ENCODE results near the gene C1QTNF12.
"Not testable (repeated sequence)": the region's sequence is repeated elsewhere in the genome, so short reads cannot be mapped to it uniquely, and the experiment has no call there.

The C1QTNF12 gene

DNA sequence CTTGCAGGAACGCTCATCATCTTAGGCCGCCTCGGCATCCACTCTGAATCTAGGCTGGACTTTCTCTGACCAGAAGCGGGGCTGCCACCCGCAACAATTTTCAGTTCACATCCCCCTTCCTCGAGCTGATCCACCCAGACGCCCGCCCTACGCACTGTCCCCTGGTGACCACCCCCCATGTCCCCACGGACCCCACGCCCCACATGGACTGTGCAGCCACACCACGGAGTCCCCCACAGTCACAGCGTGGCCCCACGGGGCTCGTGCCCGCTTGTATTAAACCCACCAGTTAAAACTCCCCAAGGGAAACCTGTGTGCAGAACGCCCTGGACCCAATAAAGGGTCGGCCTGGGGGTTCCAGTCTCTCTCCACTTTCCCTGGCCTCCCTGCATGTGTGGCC lies 13.0 kb upstream of the C1QTNF12 start:
- no peak for DNase-seq (ENCODE audit: low spot score)

- DNase-seq (ENCODE audit: low spot score), result no peak
Measured at GRCh38 chr1:1259119-1259488, 12.6 kb upstream of the C1QTNF12 start.

GRCh38 chr1:1256956-1257871 lies 10.7 kb upstream of the C1QTNF12 start:
- no peak for DNase-seq (ENCODE audit: low spot score)

GRCh38 chr1:1255611-1256010 lies 9.1 kb upstream of the C1QTNF12 start:
- no peak for DNase-seq (ENCODE audit: low spot score)

DNA sequence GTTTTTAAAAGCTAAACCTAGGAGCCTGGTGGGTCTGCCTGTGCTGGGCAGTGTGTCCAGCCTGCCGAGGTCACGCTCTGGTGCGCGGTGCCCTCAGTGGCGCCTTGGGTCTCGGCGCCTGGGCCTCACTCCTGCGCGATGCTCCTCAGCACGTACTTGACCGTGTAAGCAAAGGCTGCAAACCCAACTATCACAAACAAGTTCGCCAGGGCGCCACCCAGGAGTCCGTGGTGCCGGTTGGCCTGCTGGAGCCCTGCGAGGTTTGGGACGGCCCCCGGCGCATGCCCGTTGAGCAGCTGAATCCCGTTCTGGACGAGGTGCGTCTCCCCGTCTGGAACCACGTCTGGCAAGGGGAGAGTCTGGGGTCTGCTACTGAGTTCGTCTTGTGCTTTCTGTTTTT lies 8.6 kb upstream of the C1QTNF12 start:
- DNase-seq (ENCODE audit: low spot score), result no peak

GRCh38 chr1:1254667-1254998 lies 8.1 kb upstream of the C1QTNF12 start:
- DNase-seq (ENCODE audit: low spot score), result no peak

GRCh38 chr1:1253972-1254666 lies 7.6 kb upstream of the C1QTNF12 start:
- no peak for DNase-seq (ENCODE audit: low spot score)

DNA sequence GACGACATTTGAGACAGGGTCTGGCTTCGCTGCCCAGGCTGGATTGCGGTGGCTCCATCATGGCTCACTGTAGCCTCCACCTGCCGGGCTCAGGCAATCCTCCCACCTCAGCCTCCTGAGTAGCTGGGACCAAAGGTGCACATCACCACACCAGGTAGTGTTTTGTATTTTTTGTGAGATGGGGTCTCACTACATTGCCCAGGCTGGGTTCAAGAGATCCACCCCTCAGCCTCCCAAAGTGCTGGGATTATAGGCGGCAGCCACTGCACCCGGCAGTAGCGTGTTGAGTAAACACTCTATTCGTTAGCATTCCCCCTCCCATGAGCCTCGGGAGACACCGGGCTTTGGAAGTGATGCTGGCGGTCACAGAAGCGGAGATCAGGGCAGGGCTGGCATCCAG lies 6.8 kb upstream of the C1QTNF12 start:
- no peak for DNase-seq (ENCODE audit: low spot score)

DNA sequence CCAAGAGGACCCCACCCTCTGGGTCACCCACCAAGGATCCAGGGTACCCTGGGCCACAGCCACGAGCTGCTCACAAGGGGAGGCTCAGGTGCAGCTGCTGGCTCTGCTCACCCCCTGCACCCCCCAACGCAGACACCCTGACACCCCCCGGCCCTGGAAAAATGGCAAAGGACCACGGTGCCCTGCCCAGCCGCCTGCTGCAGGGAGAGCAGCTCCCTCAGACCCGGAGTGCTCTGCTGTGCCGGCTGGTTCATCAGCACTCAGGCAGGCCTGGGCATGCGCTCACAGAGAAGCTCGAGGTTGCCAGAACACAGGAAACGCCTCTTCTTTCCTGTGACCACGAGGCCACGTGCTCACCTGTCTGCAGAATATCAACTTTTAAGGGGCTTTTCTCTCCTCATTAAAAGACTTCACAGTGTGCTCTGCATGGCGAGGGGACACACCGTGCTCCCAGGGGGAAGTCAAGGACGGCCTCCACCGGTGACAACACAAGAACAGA lies 4.3 kb upstream of the C1QTNF12 start:
- peak; percentile 73 for DNase-seq (ENCODE audit: low spot score)

DNA sequence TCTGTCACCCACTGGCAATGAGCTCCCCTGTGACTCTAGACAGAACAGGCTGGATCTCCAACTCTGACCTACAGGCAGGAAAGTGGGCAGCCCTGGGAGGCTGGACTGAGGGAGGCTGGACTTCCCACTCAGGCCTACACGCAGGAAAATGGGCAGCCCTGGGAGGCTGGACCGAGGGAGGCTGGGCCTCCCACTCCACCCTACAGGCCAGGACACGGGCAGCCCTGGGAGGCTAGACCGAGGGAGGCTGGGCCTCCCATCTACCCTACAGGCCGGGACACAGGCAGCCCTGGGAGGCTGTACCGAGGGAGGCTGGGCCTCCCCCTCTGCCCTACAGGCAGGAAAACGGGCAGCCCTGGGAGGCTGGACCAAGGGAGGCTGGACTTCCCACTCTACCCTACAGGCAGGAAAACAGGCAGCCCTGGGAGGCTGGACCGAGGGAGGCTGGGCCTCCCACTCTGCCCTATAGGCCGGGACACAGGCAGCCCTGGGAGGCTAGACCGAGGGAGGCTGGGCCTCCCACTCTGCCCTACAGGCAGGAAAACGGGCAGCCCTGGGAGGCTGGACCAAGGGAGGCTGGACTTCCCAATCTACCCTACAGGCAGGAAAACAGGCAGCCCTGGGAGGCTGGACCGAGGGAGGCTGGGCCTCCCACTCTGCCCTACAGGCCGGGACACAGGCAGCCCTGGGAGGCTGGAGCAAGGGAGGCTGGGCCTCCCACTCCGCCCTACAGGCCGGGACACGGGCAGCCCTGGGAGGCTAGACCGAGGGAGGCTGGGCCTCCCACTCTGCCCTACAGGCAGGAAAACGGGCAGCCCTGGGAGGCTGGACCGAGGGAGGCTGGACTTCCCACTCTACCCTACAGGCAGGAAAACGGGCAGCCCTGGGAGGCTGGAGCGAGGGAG lies 1.7 kb upstream of the C1QTNF12 start:
- not testable (repeated sequence) for DNase-seq (ENCODE audit: low spot score)

DNA sequence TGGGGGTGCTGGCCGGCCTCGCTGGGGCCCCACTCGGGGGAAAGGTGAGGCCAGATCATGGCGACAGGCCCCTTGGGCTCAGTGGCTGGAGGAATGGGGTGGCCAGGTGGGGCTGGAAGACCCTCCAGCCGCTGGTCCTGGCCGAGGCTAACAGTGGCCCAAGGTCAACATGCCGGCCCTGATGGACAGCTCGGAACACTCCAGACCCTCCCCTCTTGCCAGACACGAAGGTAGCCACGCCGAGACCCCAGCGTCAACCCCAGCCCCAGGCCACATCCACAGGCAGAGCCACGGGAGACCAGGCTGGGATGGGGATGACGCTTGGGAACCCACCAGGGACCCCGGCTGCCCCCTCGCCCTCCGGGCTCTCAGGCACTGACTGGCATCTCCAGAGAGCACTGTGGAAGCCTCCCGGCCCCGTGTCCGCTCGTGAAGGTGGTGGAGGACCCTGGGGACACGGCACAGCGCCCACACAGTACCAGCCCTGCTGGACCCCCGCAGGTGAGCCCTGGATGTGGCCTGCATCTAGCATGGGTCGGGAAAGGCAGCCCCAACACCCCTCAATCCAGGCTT lies 905 bp upstream of the C1QTNF12 start:
- DNase-seq (ENCODE audit: low spot score), result no peak

- DNase-seq (ENCODE audit: low spot score), result no peak
Measured at GRCh38 chr1:1245817-1246576, 525 bp downstream of the C1QTNF12 start.

GRCh38 chr1:1245178-1245816 lies 1.2 kb downstream of the C1QTNF12 start:
- no peak for DNase-seq (ENCODE audit: low spot score)

DNA sequence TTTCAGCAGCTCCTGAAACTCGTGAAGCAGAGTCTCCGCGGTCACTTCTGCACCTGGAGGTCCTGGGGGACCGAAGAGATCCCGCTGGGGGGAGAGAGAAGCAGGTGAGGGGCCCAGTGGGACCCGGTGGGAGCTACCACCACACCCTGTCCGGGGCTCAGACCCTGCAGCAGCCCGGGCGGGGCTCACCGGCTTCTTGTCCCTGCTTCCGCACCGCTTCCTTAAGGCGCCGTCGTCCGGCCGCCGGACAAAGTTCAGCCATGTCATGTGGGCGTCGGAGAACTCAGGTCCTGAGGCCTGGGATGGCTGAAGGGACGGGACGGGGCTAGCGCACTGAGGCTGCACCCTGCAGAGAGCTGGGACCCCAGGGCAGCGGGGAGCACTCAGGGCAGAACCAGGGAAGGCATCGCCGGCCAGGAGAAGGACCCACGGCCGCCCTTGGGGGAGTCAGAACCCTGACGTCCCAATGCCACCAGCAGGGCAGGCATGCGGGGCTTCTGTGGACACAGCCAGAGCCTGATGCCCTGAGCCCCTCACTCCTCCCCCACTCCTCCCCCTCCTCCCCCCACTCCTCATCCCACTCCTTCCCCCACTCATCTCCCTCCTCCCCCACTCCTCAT lies 2.2 kb downstream of the C1QTNF12 start:
- DNase-seq (ENCODE audit: low spot score), result no peak

GRCh38 chr1:1243807-1244191 lies 2.7 kb downstream of the C1QTNF12 start:
- DNase-seq (ENCODE audit: low spot score), result no peak

DNA sequence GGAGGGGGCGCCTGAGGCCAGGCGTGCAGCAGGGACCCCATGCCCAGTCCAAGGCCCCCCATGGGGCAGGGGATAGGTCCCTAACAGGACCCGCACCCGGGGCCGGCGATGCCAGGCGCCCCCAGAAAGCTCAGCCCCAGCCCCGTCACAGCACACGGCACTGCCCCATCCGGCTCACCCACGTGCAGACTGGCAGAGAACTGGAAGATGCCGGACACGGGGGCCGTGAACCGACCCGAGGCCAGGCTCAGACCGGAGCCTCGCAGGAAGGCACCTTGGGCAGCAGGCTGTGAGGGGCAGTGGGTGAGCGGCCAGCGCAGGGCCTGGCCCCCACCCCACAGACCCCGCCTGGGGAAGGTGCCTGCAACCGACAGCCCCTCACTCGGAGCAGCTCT lies 3.3 kb downstream of the C1QTNF12 start:
- DNase-seq (ENCODE audit: low spot score), result no peak

DNA sequence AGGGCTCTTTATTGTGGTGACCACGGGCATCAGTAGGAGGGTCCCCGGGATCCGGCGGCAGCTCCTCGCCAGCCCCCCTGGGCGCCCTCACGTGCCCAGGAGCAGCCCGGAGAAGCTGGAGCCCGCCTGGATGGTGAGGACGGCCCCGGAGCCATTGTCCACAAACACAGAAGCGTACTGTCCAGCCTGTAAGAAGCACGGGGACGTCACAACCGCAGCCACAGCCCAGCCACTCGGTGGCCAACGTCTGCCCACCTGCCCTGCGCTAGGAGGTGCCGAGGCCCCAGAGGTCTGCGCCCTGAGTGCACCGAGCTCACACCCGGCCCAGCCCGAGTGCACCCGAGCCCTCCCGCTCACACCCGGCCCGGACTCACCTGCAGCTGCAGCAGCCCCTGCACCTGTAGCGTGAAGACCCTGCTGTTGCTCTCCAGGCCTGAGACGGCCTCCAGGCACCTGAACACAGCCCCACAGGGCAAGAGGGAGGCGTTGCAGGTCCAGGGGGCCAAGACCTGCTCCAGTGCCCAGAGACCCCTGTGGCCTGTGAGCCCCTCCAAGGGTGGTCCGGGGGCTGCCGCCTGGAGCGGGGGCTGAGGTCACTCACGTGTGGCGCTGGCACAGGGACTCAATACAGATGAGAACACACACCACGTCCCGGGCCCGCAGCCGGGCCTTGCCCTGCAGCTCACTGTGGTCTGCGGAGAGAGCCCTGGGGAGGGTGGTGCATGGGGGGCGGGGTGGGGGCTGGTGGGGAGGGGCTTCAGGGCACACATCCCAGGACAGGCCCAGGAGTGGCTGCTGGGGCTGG lies 3.9 kb downstream of the C1QTNF12 start:
- DNase-seq (ENCODE audit: low spot score), result no peak

DNA sequence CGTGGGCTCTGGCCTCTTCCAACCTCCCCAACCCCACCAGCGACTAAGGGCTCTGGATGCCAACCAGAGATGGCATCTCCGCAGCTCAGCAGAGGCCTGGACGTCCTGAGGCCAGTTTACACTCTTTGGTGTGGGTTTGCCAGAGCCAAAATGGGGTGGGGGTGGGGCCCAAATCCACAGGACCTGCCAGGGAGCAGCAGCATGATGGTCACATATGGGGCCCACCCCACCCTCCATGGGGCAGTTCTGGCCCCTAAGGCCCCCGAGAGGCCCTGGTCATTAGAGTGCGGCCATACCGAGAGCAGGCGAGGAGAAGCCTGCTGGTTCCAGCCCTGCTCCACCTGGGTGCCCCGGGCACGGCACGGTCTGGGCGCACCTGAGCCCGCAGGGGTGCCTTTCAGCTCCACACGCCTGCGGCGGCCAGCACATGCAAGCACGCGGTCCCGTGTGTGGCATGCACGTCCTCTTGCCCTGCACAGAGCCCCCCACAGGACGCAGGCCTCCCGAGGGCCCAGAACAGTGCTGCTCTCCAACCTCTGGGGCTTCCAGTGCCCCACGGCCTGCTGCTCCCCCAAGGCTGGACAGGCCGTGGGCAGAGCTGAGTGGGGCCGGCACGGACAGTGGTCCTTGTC lies 4.8 kb downstream of the C1QTNF12 start:
- no peak for DNase-seq (ENCODE audit: low spot score)

Measured in activated CD4-positive, alpha-beta T cell treated with anti-CD3 and anti-CD28 coated beads, Interleukin-2, Interleukin-4, amounts not matched to agents 100 ng/mL and 50 ng/mL, durations not matched to agents 16 hours and 8 hours (primary cell).